BLaER1 treated with 17β-estradiol and CSF1 and Interleukin-3, amounts not matched to agents 10 nM and 100 nM (cell line): ENCODE measurements around the gene SQSTM1.

ENCODE experiments used
- H3K27ac ChIP-seq, 11 experiments: shearing (Covaris generic); formaldehyde crosslinking; 2 replicates each; pipeline ENCODE4 v1.8.1; 2022
- H3K27me3 ChIP-seq, 11 experiments: shearing (Covaris generic); formaldehyde crosslinking; 2 replicates each; pipeline ENCODE4 v1.8.1; 2022
- H3K36me3 ChIP-seq, 11 experiments: shearing (Covaris generic); formaldehyde crosslinking; 2 replicates each; pipeline ENCODE4 v1.8.1; 2022
- H3K4me1 ChIP-seq, 10 experiments: shearing (Covaris generic); formaldehyde crosslinking; 2 replicates each; pipeline ENCODE4 v1.8.1; 2022
- H3K4me2 ChIP-seq, 11 experiments: shearing (Covaris generic); formaldehyde crosslinking; 2 replicates each; pipeline ENCODE4 v1.8.1; 2022
- H3K4me3 ChIP-seq, 10 experiments: shearing (Covaris generic); formaldehyde crosslinking; 2 replicates each; pipeline ENCODE4 v1.8.1; 2022
- H3K9ac ChIP-seq, 11 experiments: shearing (Covaris generic); formaldehyde crosslinking; 2 replicates each; pipeline ENCODE4 v1.8.1; 2022
- H3K9me3 ChIP-seq, 11 experiments: shearing (Covaris generic); formaldehyde crosslinking; replicated peaks in 1 of 11; 2 replicates each; pipeline ENCODE4 v1.8.1; 2022
- H4K20me1 ChIP-seq, 11 experiments: shearing (Covaris generic); formaldehyde crosslinking; 2 replicates each; pipeline ENCODE4 v1.8.1; 2022
- Cebpa-rat ChIP-seq, 11 experiments: shearing (Covaris generic); IDR thresholded peaks; 2 replicates each; pipeline ENCODE4 v1.8.1; 2022

Gene SQSTM1

DNA sequence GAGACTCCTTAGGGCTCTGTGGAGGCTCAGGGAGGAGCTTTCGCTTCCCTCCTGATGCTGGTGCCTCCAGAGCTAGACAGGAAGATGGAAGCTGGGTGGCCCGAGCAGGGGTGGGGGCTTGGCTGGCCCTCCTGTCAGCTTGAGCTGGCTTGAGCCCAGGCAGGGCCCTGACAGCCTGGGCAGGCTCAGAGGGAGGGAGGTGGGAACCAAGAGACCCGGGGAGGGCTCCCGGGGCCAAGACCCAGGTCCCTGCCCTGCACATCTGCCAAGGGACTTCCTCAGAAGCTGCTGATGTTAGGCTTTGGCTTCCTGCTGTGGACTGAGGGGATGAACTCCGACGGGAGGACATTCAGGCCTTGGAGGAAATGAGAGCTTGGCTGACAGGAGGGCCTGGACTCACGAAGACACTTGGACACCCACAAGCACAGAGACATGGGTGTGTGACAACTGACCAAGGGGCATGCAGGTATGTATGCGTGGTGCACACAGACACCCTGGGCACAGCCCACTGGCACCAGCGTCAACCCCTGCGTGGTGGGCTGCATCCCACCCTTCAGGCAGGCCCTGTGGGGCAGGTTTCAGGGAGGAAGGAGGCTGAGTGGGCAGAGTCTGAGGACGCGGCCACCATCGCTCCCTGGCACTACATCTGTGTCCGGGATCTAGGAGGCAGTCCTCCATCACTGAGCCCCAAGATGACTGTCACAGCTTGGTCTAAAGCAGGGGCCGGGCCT lies 28.7 kb upstream of the SQSTM1 start:
- no peak for TF ChIP-seq Cebpa-rat (IDR thresholded peaks at IDR 0.05)
- Histone ChIP-seq H3K36me3 (peaks cover 0 to 4% (median 1%) of the 10 kb centered on the region in 11 experiments; a peak in 14 of 22 replicates), H3K4me2 (peak overlapping the region; percentile 83 to 99 (median 95))

DNA sequence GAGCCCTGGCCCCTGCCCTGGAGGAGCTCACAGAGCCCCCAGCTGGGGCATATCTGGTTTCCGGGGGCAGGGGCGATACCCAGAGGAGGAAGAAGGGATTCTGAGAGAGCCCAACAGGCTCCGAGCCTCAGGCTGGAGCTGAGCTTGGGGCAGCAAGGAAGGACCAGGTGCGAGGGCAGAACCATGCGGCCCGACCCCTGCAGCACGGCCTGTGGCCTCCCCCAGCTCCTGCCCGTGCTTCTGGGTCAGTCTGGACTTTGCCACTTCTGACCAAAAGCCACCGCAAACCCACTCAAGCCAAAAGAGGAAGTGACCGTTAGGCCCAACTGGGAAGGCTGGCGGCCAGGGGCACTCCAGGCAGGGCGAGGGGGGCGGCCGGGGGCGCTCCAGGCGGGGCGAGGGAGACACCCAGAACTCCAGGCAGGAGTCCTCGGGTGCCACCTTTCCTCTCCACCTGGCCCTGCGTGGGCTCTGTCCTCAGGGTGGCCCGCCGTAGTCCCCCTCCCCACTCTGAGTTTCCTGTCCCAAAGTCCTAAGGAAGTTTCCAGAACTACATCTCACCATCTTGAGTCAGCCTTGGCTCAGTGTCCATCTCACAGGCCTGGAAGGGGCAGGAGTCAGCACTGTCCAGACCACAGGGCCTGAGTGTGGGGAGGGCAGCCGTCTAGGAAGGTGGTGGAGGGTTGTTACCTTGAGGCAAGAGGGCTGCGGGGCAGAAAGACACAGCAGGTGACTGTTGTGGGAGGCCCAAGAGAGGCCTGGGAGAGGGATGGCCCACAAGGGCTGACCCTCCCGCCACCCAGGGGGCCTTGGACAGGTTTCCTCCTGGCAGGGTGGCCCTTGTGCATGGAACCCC lies 27.9 kb upstream of the SQSTM1 start:
- peaks cover 59 to 74% (median 70%) of the 10 kb centered on the region in 10 experiments for H3K4me1 ChIP-seq
- H3K27ac ChIP-seq: peak overlapping the region; percentile 45 to 84 (median 81)
- H4K20me1 ChIP-seq: peaks cover 5 to 56% (median 25%) of the 10 kb centered on the region in 11 experiments; a peak in 18 of 22 replicates
- peak overlapping the region in 2 of 10 experiments; percentile 66 to 75; a peak in 6 of 20 replicates for H3K4me3 ChIP-seq
- peak overlapping the region; percentile 83 to 99 (median 95) for H3K4me2 ChIP-seq
- H3K27me3 ChIP-seq: no peaks in the 10 kb centered on the region
- peaks cover 7 to 12% (median 9%) of the 10 kb centered on the region in 11 experiments for H3K36me3 ChIP-seq
- no peak for TF ChIP-seq Cebpa-rat (IDR thresholded peaks at IDR 0.05)
- H3K9me3 ChIP-seq: peaks cover 0 to 6% (median 0%) of the 10 kb centered on the region in 11 experiments; a peak in 4 of 22 replicates
- H3K9ac ChIP-seq: peak overlapping the region in 10 of 11 experiments; percentile 64 to 85 (median 79); a peak in 20 of 22 replicates

More for the DNA sequence above, 28.7 kb upstream of the SQSTM1 start:
- Histone ChIP-seq H4K20me1 (peaks cover 1 to 50% (median 18%) of the 10 kb centered on the region in 11 experiments; a peak in 17 of 22 replicates), H3K9ac (peak overlapping the region; percentile 8 to 85 (median 74); a peak in 16 of 22 replicates), H3K4me1 (peaks cover 55 to 76% (median 73%) of the 10 kb centered on the region in 10 experiments), H3K4me3 (peak overlapping the region in 1 of 10 experiments; percentile 66; a peak in 1 of 20 replicates), H3K9me3 (peaks cover 0 to 6% (median 0%) of the 10 kb centered on the region in 11 experiments; a peak in 4 of 22 replicates), H3K27me3 (no peaks in the 10 kb centered on the region), H3K27ac (peak overlapping the region; percentile 45 to 84 (median 81); a peak in 20 of 22 replicates)

DNA sequence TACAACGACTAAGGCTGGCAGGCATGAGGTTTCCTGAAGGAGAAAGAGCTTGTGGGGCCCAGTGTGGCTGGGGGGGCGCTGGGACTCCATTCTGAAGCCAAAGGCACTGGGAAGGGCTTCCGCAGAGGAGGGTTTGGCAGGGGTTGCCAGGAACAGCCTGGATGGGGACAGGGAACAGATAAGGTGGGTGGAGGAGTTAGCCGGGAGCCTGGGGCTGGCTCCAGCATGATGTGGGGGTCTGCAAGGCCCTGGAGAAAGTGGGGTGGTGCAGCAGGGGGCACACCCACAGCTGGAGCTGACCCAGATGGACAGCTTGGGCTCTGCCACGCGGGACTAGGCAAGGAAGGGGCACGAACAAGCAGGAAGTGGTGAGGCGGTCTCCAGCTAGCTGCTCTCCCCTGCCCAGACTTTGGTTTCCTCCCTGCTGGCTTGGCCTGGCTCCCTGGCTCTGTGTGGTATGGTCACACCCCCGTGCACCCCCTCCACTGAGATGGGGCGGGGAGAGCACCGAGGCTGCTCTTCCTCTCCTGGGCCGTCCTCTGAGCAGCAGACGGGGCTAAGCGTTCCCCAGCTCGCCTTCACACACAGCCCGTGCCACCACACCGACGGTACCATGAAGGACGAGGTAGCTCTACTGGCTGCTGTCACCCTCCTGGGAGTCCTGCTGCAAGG lies 27.1 kb upstream of the SQSTM1 start, which contains the start of gene LTC4S:
Gene LTC4S (plus strand): TSS at position 519 of the 672 bp plus-strand sequence. CDS start 95 bp downstream, at position 614.
- H3K4me3 ChIP-seq: peak within 1 kb of the TSS; percentile 11 to 75 (median 55); a peak in 16 of 20 replicates
- peak within 1 kb of the TSS; percentile 45 to 84 (median 81) for H3K27ac ChIP-seq
- H3K9ac ChIP-seq: peak within 1 kb of the TSS; percentile 64 to 85 (median 79)

DNA sequence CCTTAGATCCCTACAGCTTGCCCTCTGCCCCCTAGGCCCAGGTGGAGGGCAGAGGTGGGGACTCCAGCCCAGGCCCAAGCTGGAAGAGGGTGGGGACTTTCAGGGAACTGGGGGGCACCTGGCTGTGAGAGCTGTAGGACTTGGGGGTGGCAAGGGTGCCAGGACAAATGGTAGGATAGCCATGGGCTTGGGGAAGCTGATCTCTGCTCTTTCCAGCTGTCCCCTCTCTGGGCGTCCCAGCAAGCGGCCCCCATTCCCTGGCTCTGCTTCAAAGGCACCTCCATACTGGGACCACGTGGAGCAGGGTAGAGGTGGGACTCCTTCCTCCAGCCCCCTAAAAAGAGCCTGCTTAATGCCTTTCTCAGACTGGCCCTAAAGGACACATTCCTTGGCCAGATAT lies 26.5 kb upstream of the SQSTM1 start:
- peak overlapping the region; percentile 83 to 99 (median 95) for H3K4me2 ChIP-seq
- peak overlapping the region in 10 of 11 experiments; percentile 52 to 84 (median 81); a peak in 21 of 22 replicates for H3K27ac ChIP-seq
- peaks cover 20 to 26% (median 23%) of the 10 kb centered on the region in 11 experiments for H3K36me3 ChIP-seq
- H3K9ac ChIP-seq: peak overlapping the region; percentile 64 to 85 (median 79)
- peaks cover 59 to 67% (median 63%) of the 10 kb centered on the region in 10 experiments for H3K4me1 ChIP-seq
- H4K20me1 ChIP-seq: peaks cover 15 to 56% (median 32%) of the 10 kb centered on the region in 11 experiments; a peak in 19 of 22 replicates
- H3K4me3 ChIP-seq: peak overlapping the region; percentile 11 to 75 (median 48); a peak in 16 of 20 replicates
- no peak for TF ChIP-seq Cebpa-rat (IDR thresholded peaks at IDR 0.05)
- no peaks in the 10 kb centered on the region for H3K27me3 ChIP-seq
- peaks cover 0 to 4% (median 0%) of the 10 kb centered on the region in 11 experiments; a peak in 4 of 22 replicates for H3K9me3 ChIP-seq

More for the DNA sequence above, 27.1 kb upstream of the SQSTM1 start, which contains the start of gene LTC4S:
- Histone ChIP-seq H3K36me3 (peaks cover 15 to 20% (median 17%) of the 10 kb centered on the region in 11 experiments), H3K27me3 (no peaks in the 10 kb centered on the region), H3K4me2 (peak within 1 kb of the TSS; percentile 83 to 99 (median 95)), H3K9me3 (peaks cover 0 to 6% (median 0%) of the 10 kb centered on the region in 11 experiments; a peak in 4 of 22 replicates), H4K20me1 (peaks cover 12 to 55% (median 32%) of the 10 kb centered on the region in 11 experiments; a peak in 19 of 22 replicates), H3K4me1 (peaks cover 59 to 67% (median 64%) of the 10 kb centered on the region in 10 experiments)
- TF ChIP-seq Cebpa-rat (IDR thresholded peaks at IDR 0.05): no peak

DNA sequence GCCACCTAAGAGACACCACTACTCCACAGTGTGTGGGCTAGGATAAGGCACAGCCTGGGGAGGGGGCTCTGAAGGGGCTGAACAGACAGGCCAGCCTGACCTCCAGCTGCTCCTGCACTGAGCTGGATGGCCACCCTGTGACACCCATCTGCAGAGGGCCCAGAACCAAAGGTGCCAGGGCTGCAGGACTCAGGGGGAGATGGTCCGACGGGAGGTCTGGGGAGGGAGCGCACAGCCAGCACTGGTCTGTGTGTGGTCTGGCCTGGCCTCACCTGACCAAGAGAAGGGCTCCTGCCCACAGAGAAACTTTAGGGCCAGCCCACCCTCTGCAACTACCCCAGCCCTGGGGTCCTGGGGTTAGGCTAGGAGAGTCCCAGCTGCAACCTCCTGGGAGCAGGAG lies 26.1 kb upstream of the SQSTM1 start:
- peaks cover 59 to 67% (median 63%) of the 10 kb centered on the region in 10 experiments for H3K4me1 ChIP-seq
- H3K27ac ChIP-seq: peak overlapping the region in 10 of 11 experiments; percentile 52 to 84 (median 81); a peak in 14 of 22 replicates
- peak overlapping the region; percentile 83 to 99 (median 95) for H3K4me2 ChIP-seq
- H3K9me3 ChIP-seq: peaks cover 0 to under 1% (median 0%) of the 10 kb centered on the region in 11 experiments; a peak in 1 of 22 replicates
- H3K36me3 ChIP-seq: peaks cover 24 to 30% (median 27%) of the 10 kb centered on the region in 11 experiments
- H3K27me3 ChIP-seq: no peaks in the 10 kb centered on the region
- H3K9ac ChIP-seq: peak overlapping the region; percentile 64 to 85 (median 79)
- H4K20me1 ChIP-seq: peaks cover 15 to 60% (median 32%) of the 10 kb centered on the region in 11 experiments; a peak in 19 of 22 replicates
- no peak for TF ChIP-seq Cebpa-rat (IDR thresholded peaks at IDR 0.05)
- H3K4me3 ChIP-seq: peak overlapping the region; percentile 11 to 75 (median 55); a peak in 15 of 20 replicates

DNA sequence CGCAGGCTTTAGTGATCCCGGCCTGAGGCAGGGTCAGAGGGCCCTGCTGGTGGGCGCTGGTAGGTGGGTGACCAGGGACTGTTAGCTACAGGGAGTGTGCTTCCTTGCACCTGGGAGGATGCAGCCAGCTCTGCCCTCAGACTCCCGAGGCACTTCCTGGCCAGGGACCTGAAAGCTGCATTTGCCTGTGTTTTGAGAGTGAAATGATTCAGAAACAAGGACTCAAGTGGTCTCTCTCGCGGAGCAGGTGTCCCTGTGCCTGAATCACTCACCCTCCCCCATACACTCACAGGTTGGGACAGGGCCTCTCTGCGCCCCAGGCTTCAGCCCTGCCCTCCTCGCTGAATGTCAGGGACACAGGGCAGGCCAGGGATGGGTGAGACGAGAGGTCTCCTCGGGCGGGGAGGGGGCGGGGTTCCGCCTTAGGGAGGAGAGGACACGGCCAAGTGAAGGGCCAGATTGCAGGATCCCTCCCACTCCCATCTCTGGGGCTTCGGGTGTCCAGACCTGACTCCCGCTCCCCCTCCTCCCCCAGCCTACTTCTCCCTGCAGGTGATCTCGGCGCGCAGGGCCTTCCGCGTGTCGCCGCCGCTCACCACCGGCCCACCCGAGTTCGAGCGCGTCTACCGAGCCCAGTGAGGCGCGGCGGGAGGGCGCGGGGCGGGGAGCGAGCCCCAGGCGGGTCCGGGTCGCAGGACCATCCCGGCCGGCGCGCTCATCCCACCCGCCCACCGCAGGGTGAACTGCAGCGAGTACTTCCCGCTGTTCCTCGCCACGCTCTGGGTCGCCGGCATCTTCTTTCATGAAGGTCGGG lies 25.4 kb upstream of the SQSTM1 start:
- H3K4me2 ChIP-seq: peak overlapping the region; percentile 83 to 99 (median 95)
- H3K36me3 ChIP-seq: peaks cover 31 to 37% (median 33%) of the 10 kb centered on the region in 11 experiments
- peaks cover 17 to 67% (median 37%) of the 10 kb centered on the region in 11 experiments; a peak in 20 of 22 replicates for H4K20me1 ChIP-seq
- H3K9me3 ChIP-seq: no peaks in the 10 kb centered on the region
- TF ChIP-seq Cebpa-rat (IDR thresholded peaks at IDR 0.05): no peak
- peak overlapping the region; percentile 74 to 87 (median 79); a peak in 21 of 22 replicates for H3K9ac ChIP-seq
- H3K4me1 ChIP-seq: peaks cover 59 to 67% (median 63%) of the 10 kb centered on the region in 10 experiments
- peak overlapping the region in 5 of 11 experiments; percentile 42 to 85 (median 75); a peak in 11 of 22 replicates for H3K27ac ChIP-seq
- H3K27me3 ChIP-seq: no peaks in the 10 kb centered on the region
- peak overlapping the region; percentile 54 to 75 (median 64) for H3K4me3 ChIP-seq
